ENCODE results near the gene ETS1.

Gene ETS1

GRCh38 chr11:128592454-128592853, 5.1 kb upstream of the ETS1 start:
- DNase-seq = no peak

- no peak for DNase-seq
Observed at GRCh38 chr11:128590587-128590986, 3.2 kb upstream of the ETS1 start.

DNA sequence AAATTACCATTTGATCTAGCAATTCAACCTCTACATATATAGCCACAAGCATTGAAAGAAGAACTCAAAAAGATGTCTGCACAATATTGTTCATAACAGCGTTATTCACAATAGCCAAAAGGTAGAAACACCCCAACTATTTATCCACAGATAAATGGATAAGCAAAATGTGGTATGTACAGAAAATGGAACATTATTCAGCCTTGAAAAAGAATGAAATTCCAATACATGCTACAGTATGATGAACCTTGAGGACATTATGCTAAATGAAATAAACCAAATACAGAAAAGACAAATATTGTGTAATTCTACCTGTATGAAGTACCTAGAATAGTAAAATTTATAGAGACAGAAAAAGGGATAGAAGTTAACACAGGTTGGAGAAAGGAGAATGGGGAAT, 2.6 kb upstream of the ETS1 start:
- no peak for DNase-seq

GRCh38 chr11:128588093-128588492, 735 bp upstream of the ETS1 start:
- no peak for DNase-seq

- no peak for DNase-seq
Observed at GRCh38 chr11:128586689-128587088, 669 bp downstream of the ETS1 start.

- DNase-seq = no peak
Observed at GRCh38 chr11:128585498-128586238, 1.7 kb downstream of the ETS1 start.

DNA sequence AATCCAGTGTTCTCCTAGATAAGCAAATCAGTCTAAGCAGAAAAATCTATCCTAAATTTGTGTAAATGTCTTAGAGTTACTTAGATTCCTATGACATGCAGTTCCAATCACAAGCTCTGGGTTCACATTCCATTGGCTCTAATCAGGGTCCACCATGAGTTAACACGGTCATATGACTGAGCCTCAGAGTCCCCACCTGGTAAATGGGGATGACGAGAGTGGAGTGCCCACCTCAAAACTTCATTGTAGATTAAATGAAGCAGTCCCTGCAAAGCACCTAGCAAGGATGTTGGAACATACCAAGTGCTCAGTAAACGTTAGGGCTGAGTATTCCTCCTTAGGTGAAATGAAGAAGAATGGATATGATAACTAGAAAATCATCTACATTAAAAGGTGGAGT, 3.1 kb downstream of the ETS1 start:
- DNase-seq = no peak

- DNase-seq = no peak
Observed at GRCh38 chr11:128582496-128583366, 4.6 kb downstream of the ETS1 start.

GRCh38 chr11:128581561-128582272, 5.6 kb downstream of the ETS1 start:
- no peak for DNase-seq

- no peak for DNase-seq
Observed at GRCh38 chr11:128580612-128581011, 6.7 kb downstream of the ETS1 start.

DNA sequence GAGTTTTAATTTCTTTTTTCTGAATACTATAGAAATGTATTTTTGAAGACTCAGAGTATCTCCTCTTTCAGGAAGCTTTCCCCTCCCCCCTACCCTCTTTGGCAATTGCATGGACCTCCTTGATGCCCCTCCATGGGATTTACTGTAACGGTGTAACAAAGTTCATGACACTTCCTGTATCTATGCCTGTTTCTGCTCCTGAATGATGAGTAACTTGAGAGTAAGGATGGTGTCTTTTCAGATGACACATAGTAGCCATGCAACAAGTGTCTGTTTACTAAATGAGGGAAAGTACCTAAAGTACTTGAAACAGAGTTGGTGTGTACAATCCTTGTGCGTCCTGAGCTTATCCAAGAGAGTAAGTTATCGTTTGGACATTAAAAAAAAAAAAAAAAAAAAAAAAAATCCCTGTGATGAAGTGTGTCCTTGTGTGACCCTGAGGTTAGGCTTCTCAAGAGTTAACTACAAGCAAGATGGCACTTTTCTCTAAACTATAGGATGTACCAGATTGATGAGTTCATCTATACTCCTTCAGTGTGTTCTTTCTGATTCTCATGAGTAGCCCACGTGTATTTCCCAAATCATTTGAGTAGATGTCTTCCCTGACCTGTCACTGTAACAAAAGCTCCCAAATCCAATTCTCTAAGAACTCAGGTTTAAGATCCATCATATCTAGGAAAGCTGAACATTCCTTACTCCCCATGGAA, 7.4 kb downstream of the ETS1 start:
- DNase-seq = no peak

GRCh38 chr11:128576555-128576954, 10.8 kb downstream of the ETS1 start:
- no peak for DNase-seq

DNA sequence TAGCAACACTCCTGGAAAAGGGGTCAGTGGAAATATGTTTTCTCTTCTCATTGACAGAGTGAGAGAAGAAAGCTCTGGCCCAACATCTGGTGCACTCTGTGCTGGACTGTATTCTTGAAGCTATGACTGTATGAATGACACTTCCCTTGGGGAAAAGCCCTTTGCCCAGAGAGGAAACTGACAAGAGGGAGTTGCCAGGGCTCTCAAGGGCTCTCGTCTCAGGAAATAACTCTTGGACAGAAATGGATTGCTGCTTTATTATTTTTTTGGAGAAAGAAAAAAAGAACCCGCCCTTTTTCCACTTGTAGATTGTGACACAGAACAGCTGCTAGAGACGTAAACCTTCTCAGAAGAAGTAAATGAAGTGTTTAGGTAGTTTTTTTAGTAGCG, 11.4 kb downstream of the ETS1 start:
- DNase-seq = no peak

DNA sequence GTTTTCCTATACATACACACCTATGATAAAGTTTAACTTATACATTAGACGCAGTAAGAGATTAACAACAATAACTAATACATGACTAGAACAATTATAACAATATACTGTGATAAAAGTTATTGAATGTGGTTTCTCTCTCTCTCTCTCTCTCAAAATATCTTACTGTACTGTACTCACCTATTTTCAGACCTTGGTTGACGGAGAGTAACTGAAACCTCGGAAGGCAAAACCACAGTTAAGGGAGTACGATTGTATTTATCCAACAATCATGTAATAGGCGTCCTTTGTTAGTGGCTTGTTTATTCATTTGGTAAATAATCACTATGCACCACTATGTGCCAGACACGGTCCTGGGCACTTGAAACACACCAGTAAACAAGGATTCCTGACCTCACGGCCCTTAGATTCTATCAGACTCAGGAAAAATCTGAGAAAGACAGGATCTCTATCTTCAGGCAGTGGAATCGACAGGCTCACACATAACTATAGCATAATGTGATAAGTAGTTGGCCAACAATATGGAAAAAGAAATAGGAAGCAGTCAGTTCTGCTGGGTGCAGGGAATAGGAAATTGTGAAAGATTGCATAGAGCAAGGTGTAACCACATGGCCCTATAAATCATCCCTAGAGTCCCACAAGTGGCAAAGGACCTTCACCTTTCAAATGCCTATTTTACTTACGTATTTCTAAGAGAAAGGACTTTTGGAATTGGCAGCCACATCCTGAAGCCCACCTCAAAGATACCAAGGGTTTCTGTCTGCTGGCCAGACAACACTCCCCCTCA, 12.0 kb downstream of the ETS1 start:
- DNase-seq = no peak

DNA sequence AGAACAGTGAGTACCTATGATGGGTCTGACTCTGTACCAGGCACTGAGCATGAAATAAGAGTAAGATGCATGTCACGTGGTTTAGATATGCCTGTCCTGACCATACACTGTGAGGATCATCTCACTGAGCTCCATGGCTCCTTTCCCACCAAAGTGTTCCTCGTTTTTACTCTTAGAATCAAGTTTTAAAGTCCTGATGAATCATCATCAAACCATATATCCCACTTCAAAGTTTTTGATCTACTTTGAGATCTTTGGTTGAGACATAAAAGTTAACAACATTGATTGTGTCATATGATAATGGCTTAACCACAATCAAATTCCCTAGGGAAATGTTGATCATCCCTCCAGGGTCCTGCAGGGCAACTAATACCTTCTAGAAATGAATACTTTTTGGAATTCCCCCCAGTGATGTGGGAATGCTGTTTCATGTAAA, 12.8 kb downstream of the ETS1 start:
- no peak for DNase-seq

- no peak for DNase-seq
Observed at GRCh38 chr11:128573638-128574037, 13.7 kb downstream of the ETS1 start.

DNA sequence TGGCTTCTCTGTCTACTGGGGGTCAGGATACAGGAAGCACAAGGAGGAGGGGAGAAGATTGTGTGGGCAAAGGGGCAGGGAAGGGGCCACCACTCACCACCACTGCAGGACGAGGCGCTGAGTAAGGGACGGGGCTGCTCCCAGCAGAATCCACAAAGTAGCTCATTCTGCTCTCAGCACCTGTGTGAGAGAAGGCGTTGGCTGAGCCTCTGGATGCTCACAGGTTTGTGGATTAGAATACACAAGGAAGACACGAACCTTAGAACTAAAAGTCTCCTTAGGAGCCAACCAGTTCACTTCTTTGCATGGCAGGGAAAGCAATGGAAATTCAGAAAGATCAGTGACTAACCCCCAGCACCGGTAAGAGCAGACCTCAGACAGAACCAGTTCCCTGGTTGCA, 14.4 kb downstream of the ETS1 start:
- DNase-seq = no peak

- DNase-seq = no peak
Observed at GRCh38 chr11:128570632-128571031, 16.7 kb downstream of the ETS1 start.

DNA sequence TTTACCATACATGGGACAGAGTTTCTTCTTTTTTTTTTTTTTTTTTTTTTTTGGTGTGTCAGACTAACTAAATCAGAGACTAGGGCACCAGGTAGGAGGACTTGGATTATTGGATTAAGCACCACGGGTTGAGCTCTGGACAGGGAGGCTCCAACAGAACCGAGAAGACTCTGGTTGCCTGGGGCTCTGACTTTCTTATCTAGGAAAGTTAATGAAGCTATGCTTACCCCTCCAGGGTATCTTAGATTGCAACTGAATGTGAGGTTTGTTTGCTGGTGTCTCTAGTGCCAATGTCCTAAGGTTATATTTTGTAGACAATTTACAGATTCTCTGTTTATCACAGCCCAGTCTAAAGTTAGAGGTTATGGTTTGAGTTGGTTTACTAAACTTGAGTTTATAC, 18.1 kb downstream of the ETS1 start:
- no peak for DNase-seq

- no peak for DNase-seq
Observed at GRCh38 chr11:128568166-128568778, 19.1 kb downstream of the ETS1 start.

DNA sequence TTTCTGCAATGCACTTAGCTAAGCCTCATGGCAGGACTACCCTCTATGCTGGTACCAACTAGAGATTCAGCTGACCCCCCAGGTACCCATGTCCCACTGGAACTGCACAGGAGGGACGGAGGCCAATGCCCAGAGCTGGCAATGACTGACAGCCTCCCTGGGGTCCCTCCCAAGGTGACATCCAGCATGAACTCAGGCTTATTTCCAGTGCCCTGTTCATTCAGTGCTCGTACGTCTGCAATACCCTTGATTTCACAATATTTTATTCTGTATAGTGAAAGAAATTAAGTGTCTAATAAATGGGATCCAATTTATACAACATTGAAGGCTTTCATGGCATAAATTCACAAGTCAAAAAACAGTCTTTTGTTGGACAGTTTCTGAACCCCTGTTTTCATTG, 20.2 kb downstream of the ETS1 start:
- no peak for DNase-seq

DNA sequence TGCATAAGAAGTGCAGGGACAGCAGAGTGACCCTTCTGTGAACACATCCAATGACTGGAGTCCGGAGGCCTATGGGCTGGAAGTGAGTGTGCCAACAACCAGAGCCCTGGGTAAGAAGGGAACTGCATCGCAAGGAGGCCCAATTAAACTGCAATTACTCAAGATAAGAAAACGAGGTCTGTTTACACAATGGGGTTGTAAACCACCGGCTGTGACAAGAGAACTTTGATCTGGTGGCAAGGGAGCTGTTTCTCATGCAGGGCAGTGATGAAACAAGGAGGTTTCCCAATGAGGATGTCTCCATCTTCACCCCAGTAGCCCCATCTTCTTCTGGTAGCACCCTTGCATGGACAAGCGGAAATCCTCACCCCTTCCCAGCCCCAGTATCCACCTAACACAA, 21.5 kb downstream of the ETS1 start:
- DNase-seq = no peak
